HT1080 (cell line): Measurements from ENCODE around the gene KLC1. TPM values are rescaled to one million over a fixed set of nuclear protein-coding genes. Genes with fewer than 3 reads are reported as not detected.
A peak's percentile ranks its signal among the peaks of the same experiment; 100 is the strongest.
"Not testable (repeated sequence)": the region's sequence is repeated elsewhere in the genome, so short reads cannot be mapped to it uniquely, and the experiment has no call there.

Experiments
- DNase-seq: peaks from one replicate; pipeline ENCODE4 v3.0.0-alpha.2; 2015; ENCODE audit warnings: low read depth
- polyA plus RNA-seq, 2 experiments: library from polyadenylated mRNA; depleted of rRNA; stranded (reverse); fragments of >200 nt; gene quantifications; 2 replicates each; pipeline ENCODE4 v1.2.3, GENCODE V29; 2015
- total RNA-seq: library from RNA; depleted of rRNA; stranded (reverse); fragments of >200 nt; shearing (Covaris generic); gene quantifications from 2 replicates; pipeline ENCODE4 v1.2.3, GENCODE V29; 2014; rRNA removed

The KLC1 gene
- total RNA-seq = 123 and 163 TPM in 2 replicates
- polyA plus RNA-seq (2015; cell fraction: cytosol; rRNA removed) = 142 and 175 TPM in 2 replicates
- polyA plus RNA-seq (2015; cell fraction: nucleus; rRNA removed) = 296 and 347 TPM in 2 replicates

DNA sequence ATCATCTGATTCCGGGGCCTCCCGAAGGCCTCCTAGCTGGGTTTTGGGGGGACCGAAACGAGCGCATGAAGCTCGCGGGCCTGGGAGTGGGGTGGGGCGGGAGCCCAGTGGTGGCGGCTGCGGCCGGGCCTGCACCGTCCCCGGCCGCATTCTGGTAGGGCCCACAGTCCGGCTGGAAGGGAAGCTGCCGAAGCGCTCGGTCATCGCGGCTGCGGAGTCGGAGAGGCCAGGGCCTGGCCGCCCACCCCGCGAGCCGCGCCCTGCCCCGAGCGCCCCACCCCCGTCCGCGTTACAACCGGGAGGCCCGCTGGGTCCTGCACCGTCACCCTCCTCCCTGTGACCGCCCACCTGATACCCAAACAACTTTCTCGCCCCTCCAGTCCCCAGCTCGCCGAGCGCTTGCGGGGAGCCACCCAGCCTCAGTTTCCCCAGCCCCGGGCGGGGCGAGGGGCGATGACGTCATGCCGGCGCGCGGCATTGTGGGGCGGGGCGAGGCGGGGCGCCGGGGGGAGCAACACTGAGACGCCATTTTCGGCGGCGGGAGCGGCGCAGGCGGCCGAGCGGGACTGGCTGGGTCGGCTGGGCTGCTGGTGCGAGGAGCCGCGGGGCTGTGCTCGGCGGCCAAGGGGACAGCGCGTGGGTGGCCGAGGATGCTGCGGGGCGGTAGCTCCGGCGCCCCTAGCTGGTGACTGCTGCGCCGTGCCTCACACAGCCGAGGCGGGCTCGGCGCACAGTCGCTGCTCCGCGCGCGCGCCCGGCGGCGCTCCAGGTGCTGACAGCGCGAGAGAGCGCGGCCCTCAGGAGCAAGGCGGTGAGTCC is at the start of gene KLC1:
Gene KLC1, plus strand, starts transcription at position 528 of the 819 bp plus-strand sequence. CDS start 25,354 bp downstream, outside the sequence.
- DNase-seq = peak; percentile 55

DNA sequence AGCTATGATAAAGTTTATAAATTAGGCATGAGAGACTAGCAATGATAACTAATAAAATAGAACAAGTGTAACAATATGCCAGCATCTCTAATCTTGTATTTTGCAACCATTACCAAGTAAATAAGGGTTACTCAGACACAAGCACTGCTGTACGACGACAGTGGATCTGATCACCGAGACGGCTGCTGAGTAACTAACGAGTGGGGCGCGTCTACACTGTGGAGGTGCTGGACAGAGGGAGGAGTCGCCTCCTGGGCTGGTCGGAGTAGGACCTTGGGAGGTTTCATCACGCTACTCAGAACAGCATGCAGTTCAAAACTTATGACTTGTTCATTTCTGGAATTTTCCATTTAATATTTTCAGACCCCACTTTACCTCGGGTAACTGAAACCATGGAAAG is 47.8 kb upstream of the KLC1 start:
- no peak for DNase-seq

DNA sequence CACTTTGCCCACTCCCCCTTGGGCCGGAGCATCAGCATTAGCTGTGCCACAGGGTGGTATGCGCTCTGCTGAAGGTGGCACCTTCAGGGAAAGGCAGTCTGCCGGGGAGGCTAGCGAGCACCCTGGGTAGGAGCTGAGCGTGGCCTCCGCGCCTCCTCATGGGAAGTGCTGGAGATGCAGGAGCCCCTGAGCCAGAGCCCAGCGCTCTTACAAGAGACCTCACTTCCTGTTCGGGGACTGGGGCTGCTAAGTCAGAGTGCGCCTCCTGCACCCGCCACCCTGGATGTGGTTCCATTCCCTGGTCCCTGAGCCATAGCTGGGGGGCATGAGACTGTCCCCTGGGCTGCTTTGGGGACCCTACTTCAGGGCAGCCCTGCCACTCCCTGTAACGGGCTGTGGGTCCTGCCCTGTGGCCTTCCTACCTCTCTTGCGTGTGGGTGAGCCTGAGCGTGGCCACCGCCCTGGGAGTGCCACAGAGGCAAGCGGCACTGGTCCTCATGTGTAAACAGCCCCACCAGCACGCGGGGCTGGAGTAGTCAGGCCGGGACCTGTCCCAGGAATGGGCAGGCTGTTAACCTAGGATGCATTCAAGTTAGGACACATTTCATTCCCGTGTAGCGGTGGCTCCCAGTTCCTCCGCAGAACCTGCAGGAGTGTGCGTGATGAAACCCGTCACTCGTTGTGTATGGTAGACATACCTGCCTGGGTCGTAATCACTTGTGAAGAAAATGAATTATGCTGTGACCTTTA is 46.9 kb upstream of the KLC1 start:
- no peak for DNase-seq

DNA sequence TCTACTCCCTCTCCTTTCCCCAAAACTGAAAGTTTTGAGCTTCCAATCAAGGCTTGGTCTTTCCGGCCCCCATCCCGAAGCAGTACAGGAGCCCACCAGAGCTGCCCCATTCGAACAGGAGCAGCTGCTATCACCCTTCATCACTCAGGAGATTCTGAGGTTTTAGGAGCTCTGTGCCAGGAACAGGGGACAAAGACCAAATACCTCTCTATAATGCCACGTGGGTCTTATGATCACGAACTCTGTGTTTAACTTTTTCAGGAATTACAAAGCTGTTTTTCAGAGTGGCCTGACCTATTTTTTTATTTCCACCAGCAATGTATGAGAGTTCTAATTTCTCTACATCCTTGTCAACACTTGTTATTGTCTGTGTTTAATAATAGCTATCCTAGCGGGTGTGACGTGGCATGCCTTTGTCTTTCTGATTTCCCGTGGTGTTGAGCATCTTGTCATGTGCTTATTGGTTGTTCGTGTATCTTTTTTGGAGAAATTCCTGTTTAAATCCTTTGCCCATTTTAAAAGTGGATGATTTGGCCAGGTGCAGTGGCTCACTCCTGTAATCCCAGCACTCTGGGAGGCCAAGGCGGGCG is 44.6 kb upstream of the KLC1 start:
- DNase-seq = no peak

DNA sequence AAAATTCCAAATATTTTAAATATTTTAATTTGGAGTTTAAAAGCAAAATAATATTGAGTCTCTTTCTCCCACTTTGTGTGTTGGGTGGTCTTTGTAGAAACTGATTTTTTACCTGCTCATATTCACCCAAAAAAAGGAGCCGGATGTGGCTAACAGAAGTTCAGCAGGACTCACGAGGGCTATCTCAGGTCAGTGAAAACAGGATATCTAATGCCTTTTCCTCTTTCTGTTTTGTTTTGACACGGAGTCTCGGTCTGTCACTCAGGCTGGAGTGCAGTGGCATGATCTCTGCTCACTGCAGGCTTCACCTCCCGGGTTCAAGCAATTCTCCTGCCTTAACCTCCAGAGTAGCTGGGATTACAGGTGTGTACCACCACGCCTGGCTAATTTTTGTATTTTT is 35.4 kb upstream of the KLC1 start:
- DNase-seq = no peak

DNA sequence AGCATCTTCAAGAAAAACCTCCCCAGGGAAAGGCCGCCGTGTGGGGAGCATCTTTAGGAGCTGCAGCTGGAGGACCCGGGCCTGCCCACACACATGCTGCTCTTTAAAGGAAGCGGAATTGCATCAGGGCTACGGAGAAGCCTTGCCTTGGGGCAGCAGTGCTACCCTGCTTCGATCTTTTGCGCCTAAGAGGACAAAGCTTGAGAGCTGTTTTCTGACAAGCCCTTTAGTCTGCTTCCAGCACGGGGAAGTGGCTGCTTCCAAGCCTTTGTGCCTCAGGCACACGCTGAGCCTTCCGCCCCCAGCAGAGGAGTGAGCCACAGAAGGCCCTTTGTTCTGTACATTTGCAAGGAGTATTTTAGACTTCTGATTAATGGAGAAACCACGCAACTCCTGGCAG is 34.7 kb upstream of the KLC1 start:
- peak; percentile 86 for DNase-seq

DNA sequence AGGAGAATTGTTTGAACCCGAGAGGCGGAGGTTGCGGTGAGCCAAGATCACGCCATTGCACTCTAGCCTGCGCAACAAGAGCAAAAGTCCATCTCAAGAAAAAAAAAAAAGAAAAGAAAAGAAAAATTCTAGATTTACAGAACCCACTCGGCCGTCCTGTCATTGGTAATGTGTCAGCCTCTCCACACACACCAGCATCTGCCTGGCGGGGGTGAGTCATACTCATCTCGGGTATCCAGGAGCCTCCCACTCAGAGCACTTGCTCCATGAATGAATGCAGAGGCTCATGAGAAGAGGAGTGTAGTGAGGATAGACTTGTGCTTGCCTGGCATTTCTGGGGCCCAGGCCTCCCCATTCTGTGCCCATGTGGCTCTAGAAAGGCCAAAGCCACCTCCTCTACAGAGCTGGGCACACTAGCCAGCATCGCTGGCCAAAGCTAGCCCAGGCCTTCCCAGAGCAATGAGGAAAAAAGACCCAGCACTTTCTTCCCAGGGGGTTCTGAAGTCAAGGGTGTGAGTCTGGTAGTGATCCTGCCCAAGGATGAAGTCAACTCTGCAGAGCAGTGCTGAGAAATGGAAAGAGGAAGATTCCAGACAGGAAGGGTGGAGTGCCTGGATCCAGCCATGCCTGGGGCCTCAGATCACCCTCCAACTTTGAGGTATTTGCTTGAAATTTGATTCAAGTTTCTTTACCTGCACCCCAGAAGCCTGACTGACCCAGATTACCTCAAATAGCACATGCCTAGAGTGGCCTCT is 31.2 kb upstream of the KLC1 start:
- DNase-seq = peak; percentile 92

DNA sequence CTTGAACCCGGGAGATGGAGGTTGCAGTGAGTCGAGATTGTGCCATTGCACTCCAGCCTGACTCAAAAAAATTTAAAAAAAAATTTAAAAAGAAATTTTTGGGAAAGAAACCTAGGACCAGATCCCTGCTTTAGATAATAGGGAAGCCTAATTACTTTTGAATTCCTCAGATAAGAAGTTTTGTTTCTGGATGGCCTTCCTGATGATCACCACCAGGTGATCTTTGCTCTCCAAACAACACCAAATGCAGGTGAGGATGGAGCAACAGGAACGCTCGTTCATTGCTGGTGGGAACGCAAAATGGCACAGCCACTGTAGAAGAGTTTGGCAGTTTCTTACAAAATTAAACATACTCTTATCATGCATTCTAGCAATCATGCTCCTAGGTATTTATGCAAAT is 28.5 kb upstream of the KLC1 start:
- DNase-seq = no peak

DNA sequence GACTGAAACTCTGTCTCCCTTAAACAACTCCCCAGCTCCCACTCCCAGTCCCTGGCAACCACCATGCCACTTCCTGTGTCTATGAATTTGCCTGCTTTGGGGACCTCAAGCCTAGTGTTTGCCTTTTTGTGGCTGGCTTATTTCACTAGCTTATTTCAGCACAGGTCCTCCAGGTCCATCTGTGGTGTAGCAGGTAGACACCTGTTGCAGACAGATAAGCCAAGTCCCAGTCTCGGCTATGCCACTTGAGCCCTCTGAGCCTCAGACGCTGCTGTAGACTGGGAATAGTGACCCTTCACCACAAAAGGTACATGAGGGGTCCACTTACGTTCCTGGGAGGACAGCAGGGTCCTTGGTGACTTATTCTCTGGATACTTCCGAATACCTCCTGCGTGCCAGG is 24.4 kb upstream of the KLC1 start:
- no peak for DNase-seq

DNA sequence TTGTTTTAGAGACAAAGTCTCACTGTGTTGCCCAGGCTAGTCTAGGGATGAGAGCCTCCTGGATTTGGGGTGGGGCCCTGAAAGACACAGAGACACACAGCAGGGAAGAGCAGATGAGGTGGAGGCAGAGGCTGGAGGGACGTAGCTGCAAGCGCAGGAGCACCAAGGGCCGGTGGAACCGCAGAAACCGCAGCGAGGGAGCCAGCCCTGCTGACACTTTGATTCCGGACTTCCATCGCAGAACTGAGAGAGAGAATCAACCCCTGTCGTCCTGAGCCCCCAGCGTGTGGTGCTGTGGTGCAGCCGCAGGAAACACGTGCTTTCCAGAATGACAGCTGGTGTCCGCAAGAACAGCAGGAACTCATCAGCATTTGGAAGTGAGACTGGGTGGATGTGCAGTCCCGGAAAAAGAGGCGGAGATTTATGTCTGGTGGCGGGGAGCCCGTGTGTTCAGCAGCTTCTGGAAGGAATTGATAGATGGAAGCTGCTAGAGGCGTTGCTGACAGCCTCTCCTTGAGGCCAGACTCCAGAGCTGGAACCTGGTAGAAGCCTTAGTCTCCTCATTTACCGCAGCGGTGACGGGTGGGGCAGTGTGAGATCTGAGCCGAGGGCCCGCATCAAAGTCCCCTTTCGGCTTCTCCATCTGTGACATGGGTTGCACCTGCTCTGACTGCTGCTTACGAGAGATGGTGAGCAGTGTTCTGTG is 21.9 kb upstream of the KLC1 start:
- peak; percentile 91 for DNase-seq

DNA sequence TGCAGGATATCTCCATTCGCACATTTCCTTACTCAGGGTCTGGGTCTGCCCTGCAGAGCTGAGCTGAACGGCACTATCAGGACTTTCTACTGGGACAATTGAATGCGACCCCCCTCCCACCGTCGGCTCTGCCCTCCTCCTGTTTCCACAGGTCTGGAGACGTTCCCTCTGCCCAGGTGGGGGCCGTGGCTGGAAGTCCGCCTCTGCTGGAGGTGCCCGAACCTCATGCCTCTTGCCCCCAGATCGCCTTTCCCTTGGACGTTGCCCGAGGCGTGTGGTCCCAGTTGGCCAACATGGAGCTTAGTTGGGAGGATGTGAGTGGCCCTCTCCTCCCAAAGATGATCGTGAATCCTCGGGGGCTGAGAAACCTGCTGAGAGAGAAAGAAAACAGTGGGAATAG is 21.2 kb upstream of the KLC1 start:
- no peak for DNase-seq

DNA sequence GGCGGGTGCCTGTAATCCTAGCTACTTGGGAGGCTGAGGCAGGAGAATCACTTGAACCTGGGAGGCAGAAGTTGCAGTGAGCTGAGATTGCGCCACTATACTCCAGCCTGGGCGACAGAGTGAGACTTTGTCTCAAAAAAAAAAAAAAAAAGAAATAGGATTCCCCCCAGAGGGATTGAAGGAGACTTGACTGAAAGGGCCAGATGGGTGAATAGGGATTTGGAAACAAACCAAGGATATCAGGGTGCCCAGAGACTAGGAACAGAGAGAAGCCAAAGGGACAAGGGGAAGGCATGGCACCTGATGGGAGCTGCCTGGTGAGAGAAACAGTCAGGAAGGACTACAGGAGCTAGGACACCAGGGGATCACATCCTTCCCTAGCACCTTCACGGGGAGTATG is 19.9 kb upstream of the KLC1 start:
- not testable (repeated sequence) for DNase-seq

DNA sequence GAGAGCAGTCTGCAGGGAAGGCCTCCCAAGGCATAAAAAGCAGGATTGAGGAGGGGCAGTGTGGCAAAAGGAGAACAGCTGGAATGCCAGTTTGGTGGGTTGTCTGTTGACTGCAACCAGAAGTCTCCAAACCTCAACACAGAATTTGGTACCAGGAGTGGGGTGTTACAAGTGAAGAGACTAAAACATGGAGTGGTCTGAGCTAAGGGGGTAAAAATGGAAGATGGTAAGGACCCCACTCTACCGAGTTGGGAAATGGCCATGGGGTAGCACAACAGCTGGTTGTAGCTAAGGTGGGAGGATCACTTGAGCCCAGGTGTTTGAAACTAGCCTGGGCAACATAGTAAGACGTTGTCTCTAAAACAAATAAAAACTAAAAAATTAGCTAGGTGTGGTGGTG is 17.8 kb upstream of the KLC1 start:
- no peak for DNase-seq

DNA sequence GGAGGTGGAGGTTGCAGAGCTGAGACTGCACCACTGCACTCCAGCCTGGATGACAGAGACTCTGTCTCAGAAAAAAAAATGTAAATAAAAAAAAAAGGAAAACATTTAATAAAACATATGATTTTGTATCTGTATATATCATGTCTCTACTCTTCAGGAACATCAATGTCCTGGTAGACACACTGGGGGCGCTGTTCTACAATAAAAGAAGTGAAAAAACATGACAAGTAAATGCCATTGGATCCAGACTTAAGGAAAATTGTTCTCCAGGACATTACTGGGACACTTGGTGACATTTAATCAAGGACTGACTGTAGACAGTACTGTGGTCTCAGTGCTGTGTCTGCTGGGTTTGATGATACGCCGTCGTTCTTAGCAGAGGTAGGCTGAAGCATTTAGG is 15.5 kb upstream of the KLC1 start:
- peak; percentile 13 for DNase-seq

DNA sequence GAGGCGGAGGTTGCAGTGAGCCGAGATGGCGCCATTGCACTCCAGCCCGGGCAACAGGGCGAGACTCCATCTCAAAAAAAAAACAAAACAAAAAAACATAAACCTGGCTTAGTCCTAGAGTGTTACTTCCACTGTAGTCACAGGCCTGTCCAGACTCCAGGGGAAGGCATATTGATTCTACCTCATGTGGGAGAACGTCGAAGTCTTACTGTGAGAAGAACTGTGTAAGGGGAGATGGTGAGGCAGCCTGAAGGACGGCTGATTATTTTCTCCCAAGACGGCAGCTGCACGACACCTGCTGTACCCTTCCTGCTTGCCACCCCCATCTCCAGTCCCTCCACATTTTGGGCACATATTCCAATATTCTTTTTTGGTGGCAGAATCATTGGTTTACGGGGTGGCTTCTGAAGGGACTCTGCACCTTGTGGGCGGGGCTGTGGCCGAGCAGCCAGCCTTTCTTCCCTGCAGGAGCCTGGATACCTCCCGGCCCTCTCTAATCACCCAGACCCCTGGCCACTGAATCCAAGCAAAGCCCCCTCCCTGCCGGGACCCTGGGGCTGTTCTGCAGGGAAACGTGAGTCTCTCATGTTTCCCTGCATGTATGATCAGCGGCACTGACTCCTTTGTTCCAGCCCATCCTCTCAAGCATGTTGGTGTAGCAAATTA is 12.2 kb upstream of the KLC1 start:
- no peak for DNase-seq

DNA sequence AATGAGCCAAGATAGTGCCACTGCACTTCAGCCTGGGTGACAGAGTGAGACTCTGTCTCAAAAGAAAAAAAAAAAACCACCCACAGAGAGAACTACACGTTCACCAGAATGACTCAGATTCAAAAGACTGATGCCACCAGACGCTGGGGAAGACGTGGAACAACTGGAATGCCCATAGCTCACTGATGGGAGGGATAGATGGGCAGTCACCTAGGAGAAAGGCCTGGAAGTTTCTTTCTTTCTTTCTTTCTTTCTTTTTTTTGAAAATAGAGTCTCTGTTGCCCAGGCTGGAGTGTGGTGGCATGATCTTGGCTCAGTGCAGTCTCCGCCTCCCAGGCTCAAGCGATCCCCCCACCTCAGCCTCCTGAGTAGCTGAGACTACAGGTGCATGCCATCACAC is 10.0 kb upstream of the KLC1 start:
- peak; percentile 56 for DNase-seq

DNA sequence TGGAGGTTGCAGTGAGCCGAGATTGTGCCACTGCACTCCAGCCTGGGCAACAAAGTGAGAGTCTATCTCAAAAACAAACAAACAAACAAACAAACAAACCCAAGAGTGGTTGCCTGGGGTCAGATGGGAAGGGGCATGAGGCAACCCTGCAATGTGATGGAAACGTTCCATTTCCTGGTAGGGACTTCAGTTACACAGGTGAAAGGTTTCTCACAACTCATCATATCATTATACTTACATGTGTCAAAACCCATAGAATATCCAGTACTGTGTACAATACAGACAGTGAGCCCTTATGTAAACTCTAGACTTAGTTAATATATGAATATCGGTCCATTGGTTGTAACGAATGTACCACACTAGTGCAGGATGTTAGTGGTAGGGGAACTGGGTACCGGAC is 7.2 kb upstream of the KLC1 start:
- no peak for DNase-seq

DNA sequence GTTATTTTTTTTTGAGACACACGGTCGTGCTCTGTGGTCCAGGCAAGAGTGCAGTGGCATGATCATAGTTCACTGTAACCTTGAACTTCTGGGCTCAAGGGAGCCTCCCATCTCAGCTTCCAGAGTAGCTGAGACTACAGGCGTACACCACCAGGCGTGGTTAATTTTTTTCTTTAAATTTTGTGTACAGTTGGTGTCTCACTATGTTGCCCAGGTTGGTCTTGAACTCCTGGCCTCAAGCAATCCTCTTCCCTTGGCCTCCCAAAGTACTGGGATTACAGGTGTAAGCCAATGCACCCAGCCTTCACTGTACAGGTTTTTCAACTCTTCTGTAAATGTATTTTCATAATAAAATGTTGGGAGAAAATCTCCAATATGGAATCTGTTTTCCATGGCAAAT is 5.7 kb upstream of the KLC1 start:
- no peak for DNase-seq

DNA sequence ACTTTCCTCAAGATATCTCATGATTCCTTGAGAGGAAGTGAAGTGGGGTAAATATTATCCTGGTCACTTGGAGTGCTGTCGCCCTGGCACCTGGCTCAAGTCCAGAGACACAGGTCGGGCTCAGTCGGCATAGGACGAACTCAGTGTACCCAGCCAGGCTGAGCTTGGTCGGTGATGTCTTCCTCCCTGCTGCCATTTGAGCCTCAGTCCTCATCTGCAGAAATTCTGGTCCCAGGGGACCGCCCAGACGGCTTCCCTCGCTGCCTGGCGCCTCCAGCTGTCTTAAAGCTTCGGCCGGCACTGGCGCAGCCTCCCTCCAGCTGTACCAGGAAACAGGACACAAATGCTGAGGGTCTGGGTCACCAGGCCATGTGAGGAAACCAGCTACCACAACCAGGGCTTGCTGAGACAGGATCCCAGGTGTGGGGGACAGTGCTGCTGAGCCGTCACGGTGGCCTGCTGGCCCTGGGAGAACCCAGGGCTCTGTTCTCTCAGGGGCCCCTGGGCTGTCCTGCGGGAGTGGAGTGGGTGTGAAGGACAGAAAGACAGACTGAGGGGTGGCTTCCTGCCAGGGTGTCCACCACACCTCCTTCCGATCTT is 5.0 kb upstream of the KLC1 start:
- DNase-seq = no peak

DNA sequence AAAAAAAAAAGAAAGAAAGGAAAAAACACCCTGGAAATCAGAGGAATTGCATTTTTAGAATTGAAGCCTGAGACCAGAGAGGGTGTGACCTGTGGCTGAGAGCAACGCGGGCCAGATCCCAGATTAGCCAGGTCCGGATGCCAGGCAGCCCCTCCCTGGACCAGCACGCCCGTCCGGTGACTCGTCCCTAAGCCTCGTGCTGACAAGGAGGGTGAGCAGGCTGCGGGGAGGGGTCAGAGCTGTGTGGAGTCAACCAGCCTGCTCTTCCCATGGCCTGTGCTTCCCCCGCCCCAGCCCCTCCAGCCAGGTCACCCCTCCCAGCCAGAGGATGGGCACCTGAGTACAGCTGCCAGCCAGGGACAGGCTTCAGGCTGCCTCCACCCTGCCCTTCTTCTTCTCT is 4.2 kb upstream of the KLC1 start:
- DNase-seq = peak; percentile 94
